NCI-H510A (cell line): ENCODE data around the gene FGR.
A peak's percentile ranks its signal among the peaks of the same experiment; 100 is the strongest.
"Not testable (repeated sequence)": the region's sequence is repeated elsewhere in the genome, so short reads cannot be mapped to it uniquely, and the experiment has no call there.

Experiments used
- DNase-seq: peaks from one replicate; lab custom pipeline; 2025; lab: John Stamatoyannopoulos, UW

The FGR gene

DNA sequence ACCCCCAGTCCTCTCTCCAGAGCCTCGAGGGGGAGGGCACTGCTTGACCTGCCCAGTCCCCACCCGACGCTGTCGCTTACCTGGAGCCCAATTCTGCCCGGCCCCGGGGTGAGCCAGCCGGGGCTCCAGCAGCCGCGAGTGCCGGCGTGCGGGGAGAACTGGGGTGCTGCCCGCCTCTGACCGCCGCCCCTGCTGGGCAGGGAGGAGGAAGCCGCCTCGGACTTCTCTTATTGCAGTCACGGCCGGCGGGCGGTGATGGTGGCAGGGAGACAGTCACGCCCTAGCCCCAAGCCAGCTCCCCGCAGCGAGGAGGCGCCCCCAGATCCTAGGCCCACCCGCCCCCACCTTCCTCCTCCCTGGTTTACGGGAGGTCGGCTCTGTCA, at the start of gene FGR:
TSS of gene FGR (minus strand) at position 201 of the 383 bp plus-strand sequence. CDS start 11,269 bp downstream, outside the sequence.
- no peak for DNase-seq

DNA sequence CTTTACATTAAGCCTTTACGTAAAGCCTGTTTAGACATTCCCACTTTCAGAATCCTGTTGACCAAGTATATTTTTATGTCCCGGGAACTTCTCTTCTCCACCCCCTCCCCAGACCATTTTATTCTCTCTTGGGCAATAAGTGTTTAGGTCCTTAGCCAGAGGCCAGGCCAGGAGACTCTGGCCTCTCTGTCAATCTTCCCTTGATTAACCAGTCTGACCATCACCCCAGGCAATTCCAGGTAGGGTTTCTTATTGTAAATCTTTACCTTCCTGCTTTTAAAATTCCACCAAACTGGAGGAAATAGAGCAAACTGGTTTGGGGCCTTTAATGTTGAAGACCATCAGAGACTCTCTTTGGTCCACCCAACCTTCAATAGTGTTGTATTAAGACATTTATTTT, 49.2 kb upstream of the FGR start:
- no peak for DNase-seq

GRCh38 chr1:27682351-27682944, 47.5 kb upstream of the FGR start:
- no peak for DNase-seq

GRCh38 chr1:27681580-27681979, 46.6 kb upstream of the FGR start:
- DNase-seq = not testable (repeated sequence)

DNA sequence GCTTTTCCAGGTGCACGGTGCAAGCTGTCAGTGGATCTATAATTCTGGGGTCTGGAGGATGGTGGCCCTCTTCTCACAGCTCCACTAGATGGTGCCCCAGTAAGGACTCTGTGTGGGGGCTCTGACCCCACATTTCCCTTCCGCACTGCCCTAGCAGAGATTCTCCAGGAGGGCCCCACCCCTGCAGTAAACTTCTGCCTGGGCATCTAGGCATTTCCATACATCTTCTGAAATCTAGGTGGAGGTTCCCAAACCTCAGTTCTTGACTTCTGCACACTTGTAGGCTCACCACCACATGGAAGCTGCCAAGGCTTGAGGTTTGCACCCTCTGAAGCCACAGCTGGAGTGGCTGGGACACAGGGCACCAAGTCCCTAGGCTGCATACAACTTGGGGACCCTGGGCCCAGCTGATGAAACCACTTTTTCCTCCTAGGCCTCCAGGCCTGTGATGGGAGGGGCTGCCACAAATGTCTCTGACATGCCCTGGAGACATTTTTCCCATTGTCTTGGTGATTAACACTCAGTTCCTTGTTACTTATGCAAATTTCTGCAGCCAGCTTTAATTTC, 45.3 kb upstream of the FGR start:
- not testable (repeated sequence) for DNase-seq

DNA sequence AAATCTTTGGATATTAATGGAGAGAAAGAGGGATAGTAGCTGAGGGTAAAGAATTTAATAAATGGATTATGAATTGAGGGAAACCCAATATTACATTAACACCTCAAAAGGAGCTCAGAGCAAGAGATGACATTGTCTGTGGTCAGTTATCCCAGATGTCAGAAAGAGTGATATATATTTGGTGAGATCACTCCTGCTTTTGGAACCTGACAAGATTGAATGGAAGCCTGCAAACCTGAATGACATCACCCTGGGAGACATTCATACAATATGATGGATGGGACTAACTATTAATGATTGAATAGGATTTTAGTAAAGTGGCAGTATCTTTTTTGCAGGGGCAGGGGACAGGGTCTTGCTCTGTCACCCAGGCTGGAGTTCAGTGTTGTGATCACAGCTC, 43.8 kb upstream of the FGR start:
- no peak for DNase-seq

- DNase-seq = no peak
Measured at GRCh38 chr1:27676410-27676809, 41.4 kb upstream of the FGR start.

DNA sequence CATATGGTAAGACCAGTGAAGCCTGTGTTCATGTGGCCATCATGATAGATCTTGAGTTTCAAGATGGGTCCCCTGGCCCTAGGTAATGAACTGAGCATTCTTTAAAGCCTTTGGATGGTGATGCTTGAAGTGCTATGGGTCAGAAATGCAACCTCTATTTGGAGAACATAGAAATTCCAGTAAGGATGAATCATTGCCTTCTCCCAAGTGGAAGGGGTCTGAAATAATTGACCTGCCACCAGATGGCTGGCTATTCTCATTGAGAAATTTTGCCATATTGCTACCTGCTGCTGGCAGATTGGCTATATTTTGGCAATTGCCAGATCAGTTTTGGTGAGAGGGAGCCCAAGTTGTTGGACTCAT, 37.7 kb upstream of the FGR start:
- no peak for DNase-seq

DNA sequence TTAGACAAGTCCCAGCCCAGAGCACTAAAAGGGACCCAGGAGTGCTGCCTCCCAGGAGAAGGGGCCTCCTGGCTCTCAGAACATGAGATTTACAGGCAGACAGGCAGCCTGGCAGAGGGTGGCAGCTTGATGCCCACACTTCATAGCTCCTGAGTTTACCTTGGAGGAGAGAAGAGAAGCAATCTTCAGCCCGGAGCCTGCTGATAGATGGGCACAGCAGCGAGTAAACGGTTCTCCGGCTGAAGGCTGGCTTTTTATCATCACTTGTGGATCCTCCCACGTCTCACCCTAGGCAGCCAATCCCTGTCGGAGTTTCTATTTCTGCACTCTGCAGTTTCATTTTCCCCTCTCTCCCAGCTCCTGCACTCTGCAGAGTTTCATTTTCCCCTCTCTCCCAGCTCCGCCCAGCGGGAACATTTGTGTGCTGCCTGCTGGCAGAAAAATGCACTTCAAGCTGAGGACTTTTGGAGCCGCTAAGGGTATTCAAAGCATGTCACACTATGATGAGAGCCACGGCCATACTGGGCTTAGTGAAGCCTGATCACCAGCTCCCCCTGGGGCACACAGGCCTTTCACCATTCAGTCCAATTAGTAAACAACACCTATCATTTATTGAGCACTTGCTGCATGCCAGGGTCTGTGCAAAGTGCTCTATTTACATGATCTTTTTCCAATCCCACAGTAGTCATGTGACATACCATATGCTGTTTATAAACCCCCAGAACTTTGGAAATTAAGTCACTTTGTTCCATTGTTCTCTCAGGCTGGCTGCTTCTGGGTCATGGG, 37.2 kb upstream of the FGR start, which contains the start of gene IFI6:
TSS of gene IFI6 (minus strand) at position 229 of the 786 bp plus-strand sequence. CDS start 2,878 bp downstream, outside the sequence.
- DNase-seq = peak; percentile 95

- no peak for DNase-seq
Measured at GRCh38 chr1:27669876-27670275, 34.9 kb upstream of the FGR start.

DNA sequence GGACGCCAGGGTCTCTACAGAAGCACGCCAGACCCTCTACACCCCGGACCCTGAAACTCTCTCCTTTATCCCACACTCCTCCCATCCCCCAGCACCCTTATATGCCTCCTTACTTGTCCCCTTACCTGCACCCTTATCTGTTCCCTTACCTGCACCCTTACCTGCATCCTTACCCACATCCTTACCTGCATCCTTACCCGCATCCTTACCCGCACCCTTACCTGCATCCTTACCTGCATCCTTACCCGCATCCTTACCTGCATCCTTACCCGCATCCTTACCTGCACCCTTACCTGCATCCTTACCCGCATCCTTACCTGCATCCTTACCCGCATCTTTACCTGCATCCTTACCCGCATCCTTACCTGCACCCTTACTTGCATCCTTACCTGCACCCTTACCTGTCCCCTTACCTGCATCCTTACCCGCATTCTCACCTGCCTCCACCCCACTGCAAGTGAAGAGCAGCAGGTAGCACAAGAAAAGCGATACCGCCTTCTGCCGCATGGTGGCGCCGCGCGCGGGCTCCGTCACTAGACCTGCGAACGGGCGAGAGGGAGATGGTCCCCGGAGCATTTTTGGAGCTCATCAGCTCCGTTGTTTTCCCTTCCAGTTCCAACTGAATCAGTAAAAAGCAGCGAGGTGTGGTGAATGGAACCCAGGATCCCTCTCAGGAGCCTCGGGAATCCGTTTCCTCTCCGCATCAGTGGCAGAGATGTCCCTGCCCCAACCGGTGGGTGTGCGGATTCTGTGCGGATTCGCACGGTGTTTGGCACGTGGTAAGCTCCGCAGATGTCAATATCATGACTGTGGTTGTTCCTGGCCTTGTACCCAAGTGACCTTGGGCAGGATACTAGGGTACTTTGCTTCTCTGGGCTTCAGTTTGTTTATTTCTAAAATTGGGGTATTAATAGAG, 34.1 kb upstream of the FGR start:
- peak; percentile 27 for DNase-seq

GRCh38 chr1:27668121-27668807, 33.3 kb upstream of the FGR start:
- DNase-seq = no peak

DNA sequence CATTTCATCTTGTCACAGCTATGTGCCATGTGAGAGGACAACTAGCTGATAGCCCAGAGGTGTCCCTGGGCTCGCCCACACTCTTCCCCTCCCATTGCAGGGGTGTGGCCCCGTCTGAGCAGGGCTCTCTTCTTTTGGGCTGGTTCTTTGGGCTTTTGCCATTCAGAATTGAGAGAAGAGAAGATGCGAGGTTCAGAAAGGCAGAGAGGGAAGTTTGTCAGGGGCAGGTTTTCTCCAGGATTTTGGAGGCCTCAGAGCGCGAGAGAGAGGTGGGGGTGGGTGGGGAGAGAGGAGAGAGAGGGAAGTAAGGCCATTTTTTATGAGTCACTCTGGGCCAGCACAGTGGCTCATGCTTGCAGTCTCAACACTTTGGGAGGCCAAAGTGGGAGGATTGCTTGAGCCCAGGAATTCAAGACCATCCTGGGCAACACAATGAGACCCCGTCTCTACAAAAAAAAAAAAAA, 31.8 kb upstream of the FGR start:
- DNase-seq = no peak

- no peak for DNase-seq
Measured at GRCh38 chr1:27666294-27666693, 31.3 kb upstream of the FGR start.

GRCh38 chr1:27665016-27665651, 30.1 kb upstream of the FGR start:
- no peak for DNase-seq

DNA sequence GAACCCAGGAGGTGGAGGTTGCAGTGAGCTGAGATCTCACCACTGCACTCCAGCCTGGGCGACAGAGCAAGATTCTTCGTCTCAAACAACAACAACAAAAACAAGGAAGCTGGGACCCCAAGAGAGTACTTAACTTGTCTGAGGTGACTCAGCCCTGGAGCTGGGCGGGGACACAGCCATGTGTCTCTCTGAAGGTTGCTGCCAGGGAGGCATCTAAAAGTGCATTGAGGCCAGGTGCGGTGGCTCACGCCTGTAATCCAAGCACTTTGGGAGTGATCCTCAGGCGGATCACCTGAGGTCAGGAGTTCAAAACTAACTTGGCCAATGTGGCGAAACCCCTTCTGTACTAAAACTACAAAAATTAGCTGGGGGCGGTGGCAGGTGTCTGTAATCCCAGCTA, 29.3 kb upstream of the FGR start:
- DNase-seq = no peak

DNA sequence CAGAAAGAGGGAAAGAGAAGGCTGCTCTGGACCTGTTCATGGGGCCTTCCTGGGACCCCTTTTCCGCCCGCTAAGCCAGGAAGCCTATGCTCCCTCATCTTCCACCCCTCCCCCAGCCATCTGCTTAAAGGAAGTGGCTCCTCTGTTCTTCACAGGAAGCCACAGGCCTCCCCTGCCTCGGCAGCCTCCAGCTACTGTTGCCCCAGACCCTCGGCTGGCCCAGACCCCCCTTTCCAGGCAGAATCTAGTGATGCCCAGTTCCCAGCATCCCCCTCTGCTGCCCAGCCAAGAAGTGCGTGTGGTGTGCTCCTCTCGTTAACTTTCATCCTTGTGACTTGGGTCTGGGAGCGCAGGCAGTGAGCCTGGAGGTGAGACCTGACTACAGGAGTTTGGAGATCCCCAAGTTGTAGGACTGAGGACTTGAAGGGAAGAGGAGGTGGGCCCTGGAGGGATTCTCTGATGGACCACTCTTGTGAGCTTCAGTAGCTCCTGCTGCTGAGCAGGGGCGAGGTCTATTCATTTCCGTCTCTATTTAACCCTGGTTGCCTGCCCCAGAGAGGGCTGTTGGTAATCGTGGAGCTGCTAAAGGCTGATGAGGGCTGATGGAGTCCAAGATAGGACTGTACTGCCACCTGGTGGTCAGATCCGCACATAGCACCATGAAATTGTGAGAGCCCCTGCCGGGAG, 27.9 kb upstream of the FGR start:
- peak; percentile 49 for DNase-seq

DNA sequence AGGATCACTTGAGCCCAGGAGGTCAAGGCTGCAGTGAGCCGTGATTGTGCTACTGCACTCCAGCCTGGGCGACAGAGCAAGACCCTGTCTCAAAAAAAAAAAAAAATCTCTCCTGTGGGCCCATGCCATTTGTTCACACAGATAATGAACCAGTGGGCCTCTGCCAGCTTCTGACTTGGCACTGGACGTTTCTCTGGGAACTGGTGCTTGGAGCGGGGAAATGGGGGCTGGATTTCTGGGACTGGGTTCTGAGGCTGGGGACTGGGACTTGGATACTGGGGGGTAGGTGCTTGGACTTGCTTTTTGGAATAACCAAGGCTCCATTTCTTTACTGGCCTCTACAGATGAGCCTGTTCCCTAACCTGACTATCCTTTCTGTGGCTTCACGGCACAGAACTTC, 27.3 kb upstream of the FGR start:
- DNase-seq = no peak

GRCh38 chr1:27661412-27662075, 26.6 kb upstream of the FGR start:
- no peak for DNase-seq

DNA sequence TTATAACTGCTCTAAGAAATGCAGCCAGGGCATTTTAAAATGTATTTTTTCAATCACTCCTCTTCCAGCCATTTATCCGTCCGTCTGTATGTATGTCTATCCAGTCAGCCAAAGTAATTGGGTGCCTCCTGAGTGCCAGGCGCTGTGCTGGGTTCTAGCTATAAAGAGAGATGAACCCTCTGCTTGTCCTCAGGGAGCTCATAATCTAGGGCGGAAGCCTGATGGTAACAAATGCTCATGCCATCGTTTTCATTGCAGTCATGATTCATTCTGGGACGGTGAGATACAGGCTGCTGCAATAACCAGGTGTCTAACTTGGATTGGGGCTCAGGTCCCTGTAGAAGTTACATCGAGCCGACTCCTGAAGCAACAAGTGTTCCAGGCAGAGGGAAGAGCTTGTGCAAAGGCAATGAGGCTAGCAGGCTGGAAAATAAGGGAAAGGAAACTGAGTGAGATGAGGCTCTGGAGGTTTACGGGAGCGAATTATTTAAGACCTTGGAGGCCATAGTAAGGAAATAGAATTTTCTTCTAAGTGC, 25.4 kb upstream of the FGR start:
- no peak for DNase-seq
